Measurements from ENCODE around the gene RTBDN.

RTBDN gene

GRCh38 chr19:12791345-12792050 lies 42.9 kb downstream of the RTBDN start, which contains the start of gene JUNB:
TSS of gene JUNB (plus strand) at chr19:12791486. CDS start at chr19:12791772, 286 bp downstream.
- no peak for TF ChIP-seq ZFX (IDR thresholded peaks at IDR 0.05; ENCODE audit: borderline replicate concordance)
- TF ChIP-seq, protein P1, sequence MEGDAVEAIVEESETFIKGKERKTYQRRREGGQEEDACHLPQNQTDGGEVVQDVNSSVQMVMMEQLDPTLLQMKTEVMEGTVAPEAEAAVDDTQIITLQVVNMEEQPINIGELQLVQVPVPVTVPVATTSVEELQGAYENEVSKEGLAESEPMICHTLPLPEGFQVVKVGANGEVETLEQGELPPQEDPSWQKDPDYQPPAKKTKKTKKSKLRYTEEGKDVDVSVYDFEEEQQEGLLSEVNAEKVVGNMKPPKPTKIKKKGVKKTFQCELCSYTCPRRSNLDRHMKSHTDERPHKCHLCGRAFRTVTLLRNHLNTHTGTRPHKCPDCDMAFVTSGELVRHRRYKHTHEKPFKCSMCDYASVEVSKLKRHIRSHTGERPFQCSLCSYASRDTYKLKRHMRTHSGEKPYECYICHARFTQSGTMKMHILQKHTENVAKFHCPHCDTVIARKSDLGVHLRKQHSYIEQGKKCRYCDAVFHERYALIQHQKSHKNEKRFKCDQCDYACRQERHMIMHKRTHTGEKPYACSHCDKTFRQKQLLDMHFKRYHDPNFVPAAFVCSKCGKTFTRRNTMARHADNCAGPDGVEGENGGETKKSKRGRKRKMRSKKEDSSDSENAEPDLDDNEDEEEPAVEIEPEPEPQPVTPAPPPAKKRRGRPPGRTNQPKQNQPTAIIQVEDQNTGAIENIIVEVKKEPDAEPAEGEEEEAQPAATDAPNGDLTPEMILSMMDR (IDR thresholded peaks at IDR 0.05) = no peak
- H3K27ac ChIP-seq = peak within 1 kb of the TSS; percentile 98

DNA sequence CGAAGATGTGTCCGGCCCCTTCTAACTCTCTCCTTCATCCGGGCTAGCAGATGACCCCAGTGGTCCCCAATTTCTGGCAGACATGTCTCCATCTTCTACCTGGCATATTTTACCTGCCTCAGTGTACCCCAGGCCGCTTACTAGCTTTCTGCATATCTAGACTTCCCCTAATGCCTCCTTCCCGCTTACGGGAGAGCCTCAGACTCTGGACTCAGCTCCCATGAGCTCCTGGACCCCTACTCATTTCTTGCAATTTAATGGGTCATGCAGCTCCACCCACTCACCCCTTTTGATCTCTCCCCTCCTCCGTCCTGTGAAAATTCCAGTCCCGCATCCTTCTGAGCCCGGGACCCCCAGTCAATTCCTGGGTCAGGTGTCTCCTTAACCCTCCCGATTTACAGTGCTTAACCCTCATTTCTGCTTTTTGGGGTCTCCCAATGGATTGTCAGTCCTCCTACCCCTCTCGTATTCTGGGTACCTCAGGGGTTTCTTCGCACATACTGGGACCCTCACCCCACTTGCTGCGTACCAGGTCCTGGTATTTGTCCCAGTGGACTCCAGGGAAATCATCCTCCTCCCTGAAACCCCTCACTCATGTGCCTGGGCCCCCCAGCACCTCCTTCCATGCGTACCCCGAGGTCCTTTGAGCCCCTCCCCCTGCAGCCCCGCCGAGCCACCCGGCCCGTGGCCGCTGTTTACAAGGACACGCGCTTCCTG lies 43.6 kb downstream of the RTBDN start:
- H3K27ac ChIP-seq = peak overlapping the region; percentile 98
- TF ChIP-seq, protein P1 (IDR thresholded peaks at IDR 0.05) = no peak
- TF ChIP-seq ZFX (IDR thresholded peaks at IDR 0.05; ENCODE audit: borderline replicate concordance) = no peak

DNA sequence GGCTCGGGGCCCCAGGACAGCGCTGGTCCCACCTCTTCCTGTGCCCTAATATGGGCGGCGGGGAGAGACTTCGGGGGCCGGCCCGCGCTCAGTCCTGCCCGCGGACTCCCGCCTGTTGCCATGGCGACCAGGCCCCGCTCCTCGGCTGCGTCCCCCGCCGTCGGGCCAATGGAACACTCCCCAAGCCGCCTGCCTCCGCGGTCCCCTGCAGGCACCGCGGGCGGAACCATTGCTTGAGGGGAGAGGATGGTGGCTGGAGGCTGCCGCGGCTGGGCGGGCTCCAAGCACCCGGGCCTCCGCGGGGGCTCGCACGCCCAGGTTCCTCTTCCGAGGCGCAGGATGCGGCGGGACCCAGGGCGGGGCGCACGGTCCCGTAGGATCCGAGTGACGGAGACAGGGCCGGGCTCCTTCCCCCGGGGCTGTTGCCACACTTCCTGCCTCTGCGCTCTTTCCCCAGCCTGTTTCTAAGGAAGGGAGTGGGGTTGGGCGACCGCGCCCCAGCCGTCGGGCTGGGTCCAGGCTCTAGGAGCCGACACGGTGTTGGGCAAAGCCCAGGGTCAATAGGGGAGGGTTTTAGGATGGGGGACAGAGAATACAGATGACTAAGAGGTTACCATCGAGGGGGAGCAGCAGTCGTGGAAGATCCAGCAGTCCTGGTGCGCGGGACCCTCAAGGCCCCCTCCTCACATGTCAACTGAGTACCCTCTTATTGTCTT lies 44.3 kb downstream of the RTBDN start:
- peak overlapping the region; percentile 98 for H3K27ac ChIP-seq
- TF ChIP-seq, protein P1 (IDR thresholded peaks at IDR 0.05) = no peak
- TF ChIP-seq ZFX (IDR thresholded peaks at IDR 0.05; ENCODE audit: borderline replicate concordance) = no peak

- TF ChIP-seq ZFX (IDR thresholded peaks at IDR 0.05; ENCODE audit: borderline replicate concordance) = no peak
- TF ChIP-seq, protein P1 (IDR thresholded peaks at IDR 0.05) = no peak
- H3K27ac ChIP-seq = peak overlapping the region; percentile 98
Observed at GRCh38 chr19:12789098-12789903, 45.1 kb downstream of the RTBDN start.

DNA sequence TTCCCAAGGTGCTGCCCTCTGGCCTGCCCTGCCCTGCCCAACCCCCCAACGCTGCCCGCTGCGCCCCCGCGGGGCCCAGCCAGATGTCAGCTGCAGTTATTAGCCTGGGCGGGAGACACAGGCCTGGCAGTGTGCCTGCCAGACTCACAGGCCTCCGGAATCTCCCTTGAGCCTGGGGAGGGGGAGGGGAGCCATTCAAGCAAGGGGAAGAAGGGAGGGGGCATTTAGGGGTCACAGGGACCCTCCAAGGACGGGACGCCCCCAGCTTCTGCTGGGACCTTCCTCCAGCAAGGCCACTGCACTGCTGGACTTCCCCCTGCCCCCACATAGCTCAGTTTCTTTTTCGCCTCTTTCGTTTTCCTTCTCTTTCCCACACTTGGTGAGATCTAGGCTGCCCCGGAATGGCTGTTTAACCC lies 45.7 kb downstream of the RTBDN start:
- peak overlapping the region; percentile 98 for H3K27ac ChIP-seq
- TF ChIP-seq, protein P1 (IDR thresholded peaks at IDR 0.05) = no peak
- no peak for TF ChIP-seq ZFX (IDR thresholded peaks at IDR 0.05; ENCODE audit: borderline replicate concordance)

DNA sequence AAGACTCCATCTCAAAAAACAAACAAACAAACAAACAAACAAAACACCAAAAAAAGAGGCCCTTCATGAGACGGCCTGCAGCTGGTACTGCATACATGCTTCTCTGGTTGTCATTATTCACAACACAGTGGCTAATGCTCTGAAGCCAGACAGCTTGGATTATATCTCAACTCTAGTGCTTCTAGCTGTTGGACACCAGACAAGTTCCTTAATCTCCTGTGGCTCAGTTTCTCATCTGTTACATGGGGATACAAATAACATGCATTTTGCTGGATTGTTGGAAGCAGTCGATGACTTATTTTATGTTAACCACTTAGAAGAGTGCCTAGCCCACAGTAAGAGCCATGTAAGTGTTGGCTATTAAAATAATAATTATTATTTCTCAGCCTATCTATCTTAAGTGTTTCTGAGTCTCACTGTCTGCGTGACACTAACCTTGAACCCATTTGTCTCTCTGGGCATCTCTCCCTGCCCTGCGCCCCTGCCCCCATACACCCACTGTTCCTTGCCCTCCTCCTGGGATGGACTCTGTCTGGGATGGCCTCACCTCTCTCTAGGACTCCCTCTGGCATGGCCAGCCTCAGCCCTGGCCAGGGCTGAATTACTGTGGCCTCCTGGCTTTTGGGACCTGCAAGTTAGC lies 46.2 kb downstream of the RTBDN start:
- H3K27ac ChIP-seq = peak overlapping the region; percentile 98

More for the DNA sequence above, 46.2 kb downstream of the RTBDN start:
- no peak for TF ChIP-seq ZFX (IDR thresholded peaks at IDR 0.05; ENCODE audit: borderline replicate concordance)
- TF ChIP-seq, protein P1 (IDR thresholded peaks at IDR 0.05) = no peak
